K562 (cell line): ENCODE measurements around the gene RFPL2.

Experiments
- ATF6 ChIP-seq: sonication (generic); formaldehyde crosslinking; IDR thresholded peaks from 2 replicates; pipeline ENCODE4 v1.4.0; 2020; ENCODE audit warnings: mild to moderate bottlenecking, missing genetic modification reagents
- CC2D1A ChIP-seq: fragments of 450-650 bp; IDR thresholded peaks from 2 replicates; pipeline ENCODE4 v1.6.1; 2017; ENCODE audit warnings: mild to moderate bottlenecking
- ELF2 ChIP-seq: fragments of 250-450 bp; sonication (Bioruptor Pico); IDR thresholded peaks from 2 replicates; pipeline ENCODE4 v1.5.0; 2021; ENCODE audit warnings: mild to moderate bottlenecking
- FOXP1 ChIP-seq: sonication (generic); formaldehyde crosslinking; IDR thresholded peaks from 2 replicates; pipeline ENCODE4 v1.8.0; 2022; ENCODE audit warnings: mild to moderate bottlenecking, missing genetic modification reagents
- KDM1A ChIP-seq, 2 experiments: fragments of 450-650 bp; IDR thresholded peaks; 2 replicates each; pipeline ENCODE4 v1.6.1; 2016; ENCODE audit warnings: mild to moderate bottlenecking in 2 of 2
- LEF1 ChIP-seq: fragments of 450-650 bp; IDR thresholded peaks from 2 replicates; pipeline ENCODE4 v1.6.1; 2016; ENCODE audit warnings: mild to moderate bottlenecking

DNA sequence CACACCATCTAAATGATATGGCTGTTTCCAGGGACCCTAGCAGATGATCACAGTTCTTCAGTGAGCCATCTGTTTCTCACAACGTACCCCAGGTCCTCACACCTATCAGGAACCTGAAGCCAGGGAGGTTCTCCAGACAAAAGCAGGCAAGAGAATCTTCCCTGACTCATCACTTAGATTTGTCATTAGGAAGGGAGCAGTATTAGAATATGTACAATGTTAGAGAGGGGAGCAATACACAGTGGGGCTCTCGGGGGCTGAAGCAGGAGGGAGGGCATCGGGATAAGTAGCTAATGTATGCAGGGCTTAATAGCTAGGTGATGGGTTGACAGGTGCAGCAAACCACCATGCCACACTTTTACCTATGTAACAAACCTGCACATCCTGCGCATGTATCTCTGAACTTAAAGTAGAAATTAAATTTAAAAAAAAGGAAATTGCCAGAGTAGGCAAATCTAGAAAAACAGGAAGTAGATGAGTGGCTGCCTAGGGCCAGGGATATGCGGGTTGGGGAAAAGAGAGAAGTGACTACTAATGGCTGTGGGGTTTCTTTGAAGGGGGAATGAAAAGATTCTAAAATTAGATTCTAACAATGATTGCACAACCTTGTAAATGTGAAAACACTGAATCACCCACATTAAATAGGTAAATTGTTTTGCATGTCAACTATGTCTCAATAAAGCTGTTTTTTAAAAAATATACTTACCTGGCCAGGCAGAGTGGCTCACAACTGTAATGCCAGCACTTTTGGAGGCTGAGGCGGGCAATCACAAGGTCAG, 60.2 kb downstream of the RFPL2 start:
- no peak for TF ChIP-seq LEF1
- TF ChIP-seq FOXP1 (CRISPR knock-in tag) = no peak
- TF ChIP-seq KDM1A (IDR thresholded peaks at IDR 0.05) = no peak
- TF ChIP-seq ATF6 (CRISPR knock-in tag) = no peak
- no peak for TF ChIP-seq ELF2 (CRISPR knock-in tag)
- TF ChIP-seq CC2D1A = no peak
